Right atrium auricular region (tissue), 2 donors: ENCODE measurements around the gene MXRA7. TPM values are rescaled to one million over a fixed set of nuclear protein-coding genes. Genes with fewer than 3 reads are reported as not detected.
"Not testable (repeated sequence)": the region's sequence is repeated elsewhere in the genome, so short reads cannot be mapped to it uniquely, and the experiment has no call there.

ENCODE experiments used
- DNase-seq: peaks from one replicate; pipeline ENCODE4 v3.0.0-alpha.2; 2019; ENCODE audit warnings: low spot score
- H3K27ac ChIP-seq, 2 donors: fragments of 200-600 bp; sonication (generic); 1 replicate in 1 of 2; 2 replicates in 1 of 2; pipeline ENCODE4 v1.5.1; 2016 to 2019
- H3K27me3 ChIP-seq, 2 donors: fragments of 200-600 bp; sonication (generic); one replicate each; pipeline versions ENCODE4 v1.5.1 to v1.6.0; 2017 to 2019
- H3K36me3 ChIP-seq: fragments of 200-600 bp; sonication (generic); one replicate; pipeline ENCODE4 v1.5.1; 2016
- H3K4me1 ChIP-seq, 2 donors: fragments of 200-600 bp; sonication (generic); one replicate each; pipeline versions ENCODE4 v1.5.1 to v1.6.0; 2017 to 2019
- H3K4me3 ChIP-seq, 2 donors: fragments of 200-600 bp; sonication (generic); 1 replicate in 1 of 2; 2 replicates in 1 of 2; pipeline ENCODE4 v1.5.1; 2017 to 2019; ENCODE audit warnings: mild to moderate bottlenecking in 1 of 2, moderate library complexity in 1 of 2
- H3K9me3 ChIP-seq, 2 donors: fragments of 200-600 bp; sonication (generic); one replicate each; pipeline ENCODE4 v1.5.1; 2019
- total RNA-seq, 2 donors: library from RNA; depleted of rRNA; stranded (reverse); fragments of >200 nt; gene quantifications; one replicate each; pipeline ENCODE4 v1.1.0, GENCODE V29; 2016
- TF ChIP-seq, protein P1 (sequence below), 2 donors: fragments of 200-600 bp; sonication (generic); IDR thresholded peaks; one replicate each; pipeline ENCODE4 v1.5.1; 2019; ENCODE audit warnings: antibody characterized with exemption in 2 of 2

Gene MXRA7
- total RNA-seq, 2 donors from 2014 or later, result 440 to 644 TPM

GRCh38 chr17:76701471-76701967 lies 9.2 kb downstream of the MXRA7 start:
- TF ChIP-seq, protein P1, sequence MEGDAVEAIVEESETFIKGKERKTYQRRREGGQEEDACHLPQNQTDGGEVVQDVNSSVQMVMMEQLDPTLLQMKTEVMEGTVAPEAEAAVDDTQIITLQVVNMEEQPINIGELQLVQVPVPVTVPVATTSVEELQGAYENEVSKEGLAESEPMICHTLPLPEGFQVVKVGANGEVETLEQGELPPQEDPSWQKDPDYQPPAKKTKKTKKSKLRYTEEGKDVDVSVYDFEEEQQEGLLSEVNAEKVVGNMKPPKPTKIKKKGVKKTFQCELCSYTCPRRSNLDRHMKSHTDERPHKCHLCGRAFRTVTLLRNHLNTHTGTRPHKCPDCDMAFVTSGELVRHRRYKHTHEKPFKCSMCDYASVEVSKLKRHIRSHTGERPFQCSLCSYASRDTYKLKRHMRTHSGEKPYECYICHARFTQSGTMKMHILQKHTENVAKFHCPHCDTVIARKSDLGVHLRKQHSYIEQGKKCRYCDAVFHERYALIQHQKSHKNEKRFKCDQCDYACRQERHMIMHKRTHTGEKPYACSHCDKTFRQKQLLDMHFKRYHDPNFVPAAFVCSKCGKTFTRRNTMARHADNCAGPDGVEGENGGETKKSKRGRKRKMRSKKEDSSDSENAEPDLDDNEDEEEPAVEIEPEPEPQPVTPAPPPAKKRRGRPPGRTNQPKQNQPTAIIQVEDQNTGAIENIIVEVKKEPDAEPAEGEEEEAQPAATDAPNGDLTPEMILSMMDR (IDR thresholded peaks at IDR 0.05), result no peak
- Histone ChIP-seq H3K36me3 (no peaks in the 10 kb centered on the region), H3K27me3 (no peaks in the 10 kb centered on the region), H3K27ac (peak overlapping the region; percentile 93 to 98), H3K4me3 (peak overlapping the region in 1 of 2 donors; percentile 38), H3K4me1 (peaks cover 0 to 90% of the 10 kb centered on the region in 2 donors), H3K9me3 (no peaks in the 10 kb centered on the region)
- DNase-seq, result no peak

DNA sequence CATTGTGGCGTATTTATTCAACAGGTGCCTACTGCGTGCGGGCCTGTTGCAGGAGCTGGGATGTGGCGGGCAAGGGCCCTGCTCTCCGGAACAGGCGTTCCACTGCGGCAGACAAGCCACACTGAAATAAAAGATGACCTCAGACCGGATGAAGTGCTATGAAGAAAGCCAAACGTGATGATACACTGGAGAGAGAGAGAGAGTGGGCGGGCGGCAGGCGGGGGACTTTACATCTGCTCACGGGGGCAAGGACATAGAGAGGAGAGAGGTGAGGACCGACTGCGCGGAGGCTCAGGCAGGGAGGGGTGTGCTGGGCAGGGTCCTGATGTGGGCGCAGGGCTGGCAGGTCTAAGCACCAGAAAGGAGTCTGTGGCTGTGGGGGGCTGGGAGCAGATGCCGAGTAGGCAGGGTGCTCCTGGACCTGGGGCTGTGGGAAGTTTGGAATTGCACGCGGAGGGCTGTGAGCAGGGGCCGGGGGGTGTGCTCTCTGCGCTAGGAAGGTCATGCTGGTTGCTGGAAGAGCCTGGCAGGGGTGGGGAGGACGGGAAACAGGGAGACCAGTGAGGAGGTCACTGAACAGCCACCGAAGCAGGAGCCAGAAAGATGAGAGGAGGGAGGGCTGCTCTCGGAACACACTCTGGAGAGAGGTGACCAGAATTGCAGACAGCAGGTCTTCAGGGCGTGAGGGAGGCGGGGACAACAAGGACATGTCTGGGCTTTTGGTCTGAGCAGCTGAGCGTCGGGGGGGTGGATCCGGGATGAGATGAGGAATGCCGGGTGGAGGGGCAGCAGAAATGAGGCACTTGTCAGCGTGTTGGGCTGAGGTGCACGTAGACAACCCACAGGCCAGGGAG lies 9.9 kb downstream of the MXRA7 start:
- H3K27ac ChIP-seq, result peak overlapping the region; percentile 93 to 98
- peak; percentile 92 for DNase-seq
- H3K27me3 ChIP-seq, result no peaks in the 10 kb centered on the region
- TF ChIP-seq, protein P1 (IDR thresholded peaks at IDR 0.05), result no peak
- H3K4me3 ChIP-seq, result peak overlapping the region; percentile 31 to 38
- H3K9me3 ChIP-seq, result no peaks in the 10 kb centered on the region
- no peaks in the 10 kb centered on the region for H3K36me3 ChIP-seq
- peaks cover 0 to 94% of the 10 kb centered on the region in 2 donors for H3K4me1 ChIP-seq

GRCh38 chr17:76700270-76700616 lies 10.5 kb downstream of the MXRA7 start:
- no peaks in the 10 kb centered on the region for H3K36me3 ChIP-seq
- H3K27me3 ChIP-seq, result no peaks in the 10 kb centered on the region
- H3K27ac ChIP-seq, result peak overlapping the region; percentile 93 to 98
- TF ChIP-seq, protein P1 (IDR thresholded peaks at IDR 0.05), result no peak
- H3K9me3 ChIP-seq, result no peaks in the 10 kb centered on the region
- peaks cover 0 to 94% of the 10 kb centered on the region in 2 donors for H3K4me1 ChIP-seq
- no peak for DNase-seq
- peak overlapping the region; percentile 31 to 38 for H3K4me3 ChIP-seq

DNA sequence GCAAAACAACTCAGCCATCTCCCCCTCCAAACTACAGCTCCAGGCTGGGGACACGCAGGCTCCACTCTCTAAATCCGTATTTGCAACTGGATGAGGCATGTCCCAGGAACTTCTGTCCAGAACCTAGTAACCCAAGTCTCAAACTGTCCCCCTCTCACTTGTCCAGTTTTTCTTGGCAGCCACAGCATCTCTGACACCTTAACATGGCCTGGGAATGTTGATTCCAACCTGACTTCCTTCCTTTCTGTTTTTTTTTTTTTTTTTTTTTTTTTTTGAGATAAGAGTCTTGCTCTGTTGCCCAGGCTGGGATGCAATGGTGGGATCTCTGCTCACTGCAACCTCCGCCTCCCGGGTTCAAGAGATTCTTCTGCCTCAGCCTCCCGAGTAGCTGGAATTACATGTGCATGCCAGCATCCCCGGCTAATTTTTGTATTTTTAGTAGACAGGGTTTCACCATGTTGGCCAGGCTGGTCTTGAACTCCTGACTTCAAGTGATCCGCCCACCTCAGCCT lies 12.2 kb downstream of the MXRA7 start:
- DNase-seq, H3K36me3 ChIP-seq, H3K9me3 ChIP-seq, H3K27me3 ChIP-seq: not testable (repeated sequence)
- peaks cover 0 to 100% of the 10 kb centered on the region in 2 donors for H3K4me1 ChIP-seq
- H3K27ac ChIP-seq, result peak overlapping the region; percentile 93 to 98
- peak overlapping the region in 1 of 2 donors; percentile 2 for H3K4me3 ChIP-seq

DNA sequence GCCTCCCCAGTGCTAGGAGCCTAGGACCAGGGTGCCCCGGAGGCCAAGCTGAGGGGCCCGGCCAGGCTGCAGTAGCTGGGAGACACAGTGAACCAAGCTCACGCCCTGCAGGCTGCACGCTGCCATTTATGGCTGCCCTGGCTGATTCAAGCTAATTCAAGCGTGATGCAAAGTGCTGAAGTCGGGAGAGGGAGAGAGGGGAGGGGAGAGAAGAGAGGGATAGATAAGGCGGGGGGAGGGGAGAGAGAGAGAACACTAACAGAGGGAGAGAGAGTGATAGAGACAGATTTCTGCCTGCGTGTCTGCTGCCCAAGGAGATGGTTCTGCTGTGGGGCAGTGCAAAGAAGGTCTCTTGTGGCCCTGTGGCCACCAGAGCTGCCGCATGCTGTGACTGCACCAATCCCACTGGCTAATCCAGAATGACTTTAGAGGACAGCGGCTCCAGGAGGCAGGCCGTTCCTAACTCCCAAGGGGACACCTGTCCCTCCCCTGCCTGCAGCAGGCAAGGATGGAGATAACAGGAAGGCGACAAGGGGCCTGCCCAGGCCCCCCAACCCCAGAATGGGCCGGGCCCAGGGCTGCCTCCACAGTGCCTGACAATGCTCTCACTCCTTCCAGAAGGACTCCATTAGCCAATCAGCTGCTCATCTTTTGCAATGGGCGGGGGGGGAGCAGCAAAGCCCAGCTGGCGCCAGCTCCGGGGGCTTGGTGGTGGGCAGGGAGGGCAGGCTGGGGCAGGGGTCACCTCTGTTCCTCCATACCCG lies 12.9 kb downstream of the MXRA7 start:
- TF ChIP-seq, protein P1 (IDR thresholded peaks at IDR 0.05), result no peak
- peaks cover 0 to 100% of the 10 kb centered on the region in 2 donors for H3K4me1 ChIP-seq
- no peak for DNase-seq
- H3K9me3 ChIP-seq, result no peaks in the 10 kb centered on the region
- no peaks in the 10 kb centered on the region for H3K27me3 ChIP-seq
- no peaks in the 10 kb centered on the region for H3K36me3 ChIP-seq
- H3K4me3 ChIP-seq, result peak overlapping the region in 1 of 2 donors; percentile 2
- peak overlapping the region; percentile 93 to 98 for H3K27ac ChIP-seq
